ENCODE results near the gene PGAM5. TPM values are rescaled to one million over a fixed set of nuclear protein-coding genes. Genes with fewer than 3 reads are reported as not detected.
A peak's percentile ranks its signal among the peaks of the same experiment; 100 is the strongest.

The PGAM5 gene
- polyA plus RNA-seq, 1 of the 3 experiments (the other 2 are of a cell fraction), result 22.5 TPM

DNA sequence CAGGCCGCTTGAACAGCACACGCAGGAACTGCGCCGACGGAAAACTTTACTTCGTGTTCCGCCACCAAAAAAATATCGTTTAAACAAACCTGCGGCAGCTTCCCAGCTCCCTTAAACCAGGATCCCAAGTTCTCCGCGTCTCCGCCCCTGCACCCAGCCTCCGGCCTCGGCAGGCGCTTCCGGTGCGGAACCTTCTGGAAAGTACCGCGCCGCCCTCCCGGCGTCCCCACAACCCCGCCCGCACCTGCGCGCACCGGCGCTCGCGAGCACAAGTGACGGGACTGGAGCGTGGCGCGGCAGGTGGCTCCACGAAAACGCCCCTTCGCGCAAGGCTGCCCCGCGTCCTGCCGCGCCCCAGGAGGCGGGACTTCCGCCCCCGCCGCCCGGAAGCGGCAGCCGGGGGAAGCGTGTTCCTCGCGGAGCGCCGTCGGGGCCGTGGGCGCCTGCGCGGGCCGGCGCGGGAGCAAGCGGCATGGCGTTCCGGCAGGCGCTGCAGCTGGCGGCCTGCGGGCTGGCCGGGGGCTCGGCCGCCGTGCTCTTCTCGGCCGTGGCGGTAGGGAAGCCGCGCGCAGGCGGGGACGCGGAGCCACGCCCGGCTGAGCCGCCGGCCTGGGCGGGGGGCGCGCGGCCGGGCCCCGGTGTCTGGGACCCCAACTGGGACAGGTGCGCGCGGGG, at the start of gene PGAM5 (continued):
- TF ChIP-seq, protein P1, sequence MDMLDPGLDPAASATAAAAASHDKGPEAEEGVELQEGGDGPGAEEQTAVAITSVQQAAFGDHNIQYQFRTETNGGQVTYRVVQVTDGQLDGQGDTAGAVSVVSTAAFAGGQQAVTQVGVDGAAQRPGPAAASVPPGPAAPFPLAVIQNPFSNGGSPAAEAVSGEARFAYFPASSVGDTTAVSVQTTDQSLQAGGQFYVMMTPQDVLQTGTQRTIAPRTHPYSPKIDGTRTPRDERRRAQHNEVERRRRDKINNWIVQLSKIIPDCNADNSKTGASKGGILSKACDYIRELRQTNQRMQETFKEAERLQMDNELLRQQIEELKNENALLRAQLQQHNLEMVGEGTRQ (IDR thresholded peaks at IDR 0.05; ENCODE audit: borderline replicate concordance, low read depth, low read length), result no peak
- TF ChIP-seq SIN3A (IDR thresholded peaks at IDR 0.05; ENCODE audit: borderline replicate concordance, low read depth, low read length), result peak; percentile 57; the same call in 1 of the 2 replicates
- TF ChIP-seq FOXJ3 (CRISPR knock-in tag; IDR thresholded peaks at IDR 0.05), result no peak
- TF ChIP-seq FOSL2 (IDR thresholded peaks at IDR 0.05; ENCODE audit: borderline replicate concordance, low read depth), result no peak
- TF ChIP-seq, protein P2, sequence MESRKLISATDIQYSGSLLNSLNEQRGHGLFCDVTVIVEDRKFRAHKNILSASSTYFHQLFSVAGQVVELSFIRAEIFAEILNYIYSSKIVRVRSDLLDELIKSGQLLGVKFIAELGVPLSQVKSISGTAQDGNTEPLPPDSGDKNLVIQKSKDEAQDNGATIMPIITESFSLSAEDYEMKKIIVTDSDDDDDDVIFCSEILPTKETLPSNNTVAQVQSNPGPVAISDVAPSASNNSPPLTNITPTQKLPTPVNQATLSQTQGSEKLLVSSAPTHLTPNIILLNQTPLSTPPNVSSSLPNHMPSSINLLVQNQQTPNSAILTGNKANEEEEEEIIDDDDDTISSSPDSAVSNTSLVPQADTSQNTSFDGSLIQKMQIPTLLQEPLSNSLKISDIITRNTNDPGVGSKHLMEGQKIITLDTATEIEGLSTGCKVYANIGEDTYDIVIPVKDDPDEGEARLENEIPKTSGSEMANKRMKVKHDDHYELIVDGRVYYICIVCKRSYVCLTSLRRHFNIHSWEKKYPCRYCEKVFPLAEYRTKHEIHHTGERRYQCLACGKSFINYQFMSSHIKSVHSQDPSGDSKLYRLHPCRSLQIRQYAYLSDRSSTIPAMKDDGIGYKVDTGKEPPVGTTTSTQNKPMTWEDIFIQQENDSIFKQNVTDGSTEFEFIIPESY (IDR thresholded peaks at IDR 0.05; ENCODE audit: borderline replicate concordance, low read depth), result peak; percentile 78; the same call in 1 of the 2 replicates
- no peak for TF ChIP-seq EZH2phosphoT487 (IDR thresholded peaks at IDR 0.05; ENCODE audit: borderline replicate concordance, low read depth)
- peak; percentile 89 for TF ChIP-seq GABPA (IDR thresholded peaks at IDR 0.05; ENCODE audit: low read depth)
- TF ChIP-seq TEAD4 (IDR thresholded peaks at IDR 0.05; ENCODE audit: borderline replicate concordance, insufficient read depth), result no peak

DNA sequence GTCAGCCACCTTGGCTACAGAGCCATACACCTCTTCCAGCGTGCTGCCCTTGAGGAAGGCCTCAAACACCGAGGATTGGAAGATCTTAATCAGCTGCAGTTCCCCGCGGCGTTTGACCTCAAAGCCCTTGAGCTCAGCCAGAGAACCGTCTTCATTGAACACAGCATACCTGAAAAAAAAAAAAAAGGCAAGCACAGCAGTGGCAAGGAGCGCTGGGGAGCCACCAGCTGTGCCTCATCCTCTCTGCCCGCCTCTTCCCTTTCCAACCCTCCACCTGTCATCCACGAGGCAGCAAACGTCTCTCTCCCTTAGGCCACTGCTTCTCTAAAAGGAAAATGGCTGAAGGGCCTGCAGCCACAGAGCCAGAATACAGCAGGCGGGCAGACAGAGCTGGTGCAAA, 49.6 kb upstream of the PGAM5 start:
- Histone ChIP-seq H3K79me2 (ENCODE audit: insufficient read depth) (no peaks in the 10 kb centered on the region), H3K4me3 (ENCODE audit: low read depth in 2 of 2, low read length in 1 of 2) (no peak overlapping the region), H3K9ac (no peak overlapping the region), H3K4me2 (no peak overlapping the region), H3K36me3 (replicated peaks in 1 of 2; ENCODE audit: control insufficient read depth in 1 of 2, insufficient read depth in 2 of 2, low read length in 1 of 2) (peaks cover 22 to 77% of the 10 kb centered on the region in 2 experiments), H3K4me1 (ENCODE audit: control insufficient read depth in 1 of 2, insufficient read depth in 2 of 2, low read depth in 1 of 2, low read length in 1 of 2) (no peaks in the 10 kb centered on the region), H3F3A (replicated peaks; ENCODE audit: insufficient read depth) (no peaks in the 10 kb centered on the region), H3K27ac (ENCODE audit: low read depth in 2 of 2, low read length in 1 of 2) (no peak overlapping the region), H4K20me1 (ENCODE audit: insufficient read depth) (no peaks in the 10 kb centered on the region), H3K9me3 (no peaks in the 10 kb centered on the region), H2AFZ (ENCODE audit: low read depth) (no peak overlapping the region), H3K9me2 (no peaks in the 10 kb centered on the region), H3K27me3 (ENCODE audit: insufficient read depth) (no peaks in the 10 kb centered on the region)
- no peak for DNase-seq
- TF ChIP-seq CHD2 (IDR thresholded peaks at IDR 0.05; ENCODE audit: low read length, partially characterized antibody) (no peak), EZH2phosphoT487 (IDR thresholded peaks at IDR 0.05; ENCODE audit: borderline replicate concordance, low read depth) (no peak), SIN3A (IDR thresholded peaks at IDR 0.05; ENCODE audit: borderline replicate concordance, low read depth, low read length) (no peak), MEF2A (IDR thresholded peaks at IDR 0.05; ENCODE audit: borderline replicate concordance, low read depth) (no peak), RXRA (IDR thresholded peaks at IDR 0.05; ENCODE audit: borderline replicate concordance, low read depth) (no peak), GATA2 (CRISPR knock-in tag; IDR thresholded peaks at IDR 0.05) (no peak), TEAD4 (IDR thresholded peaks at IDR 0.05; ENCODE audit: borderline replicate concordance, insufficient read depth) (no peak), MXI1 (IDR thresholded peaks at IDR 0.05; ENCODE audit: low read depth, low read length) (no peak), FOXJ3 (CRISPR knock-in tag; IDR thresholded peaks at IDR 0.05) (no peak)
- TF ChIP-seq, protein P3, sequence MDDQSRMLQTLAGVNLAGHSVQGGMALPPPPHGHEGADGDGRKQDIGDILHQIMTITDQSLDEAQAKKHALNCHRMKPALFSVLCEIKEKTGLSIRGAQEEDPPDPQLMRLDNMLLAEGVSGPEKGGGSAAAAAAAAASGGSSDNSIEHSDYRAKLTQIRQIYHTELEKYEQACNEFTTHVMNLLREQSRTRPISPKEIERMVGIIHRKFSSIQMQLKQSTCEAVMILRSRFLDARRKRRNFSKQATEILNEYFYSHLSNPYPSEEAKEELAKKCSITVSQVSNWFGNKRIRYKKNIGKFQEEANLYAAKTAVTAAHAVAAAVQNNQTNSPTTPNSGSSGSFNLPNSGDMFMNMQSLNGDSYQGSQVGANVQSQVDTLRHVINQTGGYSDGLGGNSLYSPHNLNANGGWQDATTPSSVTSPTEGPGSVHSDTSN (IDR thresholded peaks at IDR 0.05), result no peak
- TF ChIP-seq, protein P4, sequence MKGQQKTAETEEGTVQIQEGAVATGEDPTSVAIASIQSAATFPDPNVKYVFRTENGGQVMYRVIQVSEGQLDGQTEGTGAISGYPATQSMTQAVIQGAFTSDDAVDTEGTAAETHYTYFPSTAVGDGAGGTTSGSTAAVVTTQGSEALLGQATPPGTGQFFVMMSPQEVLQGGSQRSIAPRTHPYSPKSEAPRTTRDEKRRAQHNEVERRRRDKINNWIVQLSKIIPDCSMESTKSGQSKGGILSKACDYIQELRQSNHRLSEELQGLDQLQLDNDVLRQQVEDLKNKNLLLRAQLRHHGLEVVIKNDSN (IDR thresholded peaks at IDR 0.05; ENCODE audit: borderline replicate concordance, low read depth), result no peak
- TF ChIP-seq, protein P5, sequence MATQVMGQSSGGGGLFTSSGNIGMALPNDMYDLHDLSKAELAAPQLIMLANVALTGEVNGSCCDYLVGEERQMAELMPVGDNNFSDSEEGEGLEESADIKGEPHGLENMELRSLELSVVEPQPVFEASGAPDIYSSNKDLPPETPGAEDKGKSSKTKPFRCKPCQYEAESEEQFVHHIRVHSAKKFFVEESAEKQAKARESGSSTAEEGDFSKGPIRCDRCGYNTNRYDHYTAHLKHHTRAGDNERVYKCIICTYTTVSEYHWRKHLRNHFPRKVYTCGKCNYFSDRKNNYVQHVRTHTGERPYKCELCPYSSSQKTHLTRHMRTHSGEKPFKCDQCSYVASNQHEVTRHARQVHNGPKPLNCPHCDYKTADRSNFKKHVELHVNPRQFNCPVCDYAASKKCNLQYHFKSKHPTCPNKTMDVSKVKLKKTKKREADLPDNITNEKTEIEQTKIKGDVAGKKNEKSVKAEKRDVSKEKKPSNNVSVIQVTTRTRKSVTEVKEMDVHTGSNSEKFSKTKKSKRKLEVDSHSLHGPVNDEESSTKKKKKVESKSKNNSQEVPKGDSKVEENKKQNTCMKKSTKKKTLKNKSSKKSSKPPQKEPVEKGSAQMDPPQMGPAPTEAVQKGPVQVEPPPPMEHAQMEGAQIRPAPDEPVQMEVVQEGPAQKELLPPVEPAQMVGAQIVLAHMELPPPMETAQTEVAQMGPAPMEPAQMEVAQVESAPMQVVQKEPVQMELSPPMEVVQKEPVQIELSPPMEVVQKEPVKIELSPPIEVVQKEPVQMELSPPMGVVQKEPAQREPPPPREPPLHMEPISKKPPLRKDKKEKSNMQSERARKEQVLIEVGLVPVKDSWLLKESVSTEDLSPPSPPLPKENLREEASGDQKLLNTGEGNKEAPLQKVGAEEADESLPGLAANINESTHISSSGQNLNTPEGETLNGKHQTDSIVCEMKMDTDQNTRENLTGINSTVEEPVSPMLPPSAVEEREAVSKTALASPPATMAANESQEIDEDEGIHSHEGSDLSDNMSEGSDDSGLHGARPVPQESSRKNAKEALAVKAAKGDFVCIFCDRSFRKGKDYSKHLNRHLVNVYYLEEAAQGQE (IDR thresholded peaks at IDR 0.05; ENCODE audit: low read depth, low read length), result no peak
- WGBS (ENCODE audit: low lambda C conversion rate), result 94% methylated on average over 11 of the region's 11 CpGs
- POLR2A ChIA-PET, result no interaction called here
- CTCF ChIA-PET, result interaction anchor here (0.9 to 1.5 kb wide), 3 partner anchors 22 to 47 kb away, joined by 3 to 6 read pairs (median 3); no protein-coding TSS in a partner anchor
